GM18858 (cell line): ENCODE results near the gene ATAD3C.
"Not testable (repeated sequence)": the region's sequence is repeated elsewhere in the genome, so short reads cannot be mapped to it uniquely, and the experiment has no call there.

Experiments used
- ATAC-seq: cut with Tn5 transposase; IDR thresholded peaks from one replicate; pipeline ENCODE4 v1.9.1; 2021; ENCODE audit not compliant: unreplicated experiment

Gene ATAD3C

GRCh38 chr1:1440262-1441001, 9.1 kb upstream of the ATAD3C start:
- ATAC-seq, result no peak

DNA sequence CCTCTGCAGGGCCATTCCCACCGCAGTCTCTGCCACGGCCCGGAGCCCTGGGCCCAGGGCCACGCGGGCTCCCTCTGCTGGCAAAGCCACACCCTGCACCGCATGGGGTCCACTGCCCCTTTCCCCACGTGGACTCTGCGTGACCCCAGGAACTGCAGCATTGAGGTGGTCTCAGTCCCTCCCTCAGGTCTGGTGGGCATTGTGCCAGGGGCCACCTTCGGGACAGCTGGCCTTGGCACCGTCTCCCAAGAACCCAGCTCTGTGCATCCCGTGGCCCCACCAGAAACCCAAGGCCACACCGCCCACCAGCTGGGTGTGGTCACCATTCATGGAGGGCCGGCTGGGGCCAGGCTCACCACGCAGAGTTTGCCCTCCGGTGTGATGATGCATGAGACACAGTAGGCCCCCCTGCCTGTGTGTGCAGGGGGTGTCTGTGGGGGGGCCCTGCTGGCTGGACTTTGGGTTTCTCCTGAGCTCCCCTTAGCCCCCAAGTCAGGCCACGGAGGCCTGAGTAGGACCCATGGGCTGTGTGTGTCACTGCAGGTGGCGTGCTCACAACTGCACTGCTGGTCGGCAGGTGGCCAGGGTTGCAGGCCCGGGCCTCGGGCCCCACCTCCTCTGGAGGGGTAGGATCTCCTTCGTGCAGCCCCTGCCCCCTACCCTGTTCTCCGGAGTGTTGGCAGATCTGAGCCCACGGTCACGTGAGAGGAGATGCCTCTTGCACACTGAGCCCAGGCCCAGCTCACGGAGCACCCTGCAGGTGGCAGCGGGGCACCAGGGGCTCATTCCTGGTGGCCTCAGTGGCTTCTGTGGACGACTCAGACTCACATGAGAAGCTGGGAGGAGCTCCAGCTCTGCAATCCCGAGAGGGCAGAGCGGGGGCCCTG, 8.2 kb upstream of the ATAD3C start:
- ATAC-seq, result no peak

GRCh38 chr1:1442069-1442770, 7.3 kb upstream of the ATAD3C start:
- ATAC-seq, result no peak

DNA sequence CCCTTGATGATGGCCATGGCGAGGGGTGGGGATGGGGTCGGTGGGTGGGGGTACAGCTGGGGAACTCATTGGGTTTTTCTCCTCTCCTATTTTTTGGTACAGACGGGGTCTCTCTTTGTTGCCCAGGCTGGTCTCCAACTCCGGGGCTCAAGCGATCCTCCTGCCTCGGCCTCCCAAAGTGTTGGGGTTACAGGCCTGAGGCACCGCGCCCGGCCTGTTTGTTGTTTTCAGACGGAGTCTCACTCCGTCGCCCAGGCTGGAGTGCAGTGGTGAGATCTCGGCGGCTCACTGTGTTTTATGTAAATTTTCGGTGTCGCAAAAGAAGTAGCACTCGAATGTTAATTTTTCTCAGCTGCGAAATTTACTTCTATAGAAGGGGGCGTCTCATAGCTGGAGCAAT, 2.9 kb upstream of the ATAD3C start:
- not testable (repeated sequence) for ATAC-seq

GRCh38 chr1:1450616-1451015, 1.1 kb downstream of the ATAD3C start:
- not testable (repeated sequence) for ATAC-seq

DNA sequence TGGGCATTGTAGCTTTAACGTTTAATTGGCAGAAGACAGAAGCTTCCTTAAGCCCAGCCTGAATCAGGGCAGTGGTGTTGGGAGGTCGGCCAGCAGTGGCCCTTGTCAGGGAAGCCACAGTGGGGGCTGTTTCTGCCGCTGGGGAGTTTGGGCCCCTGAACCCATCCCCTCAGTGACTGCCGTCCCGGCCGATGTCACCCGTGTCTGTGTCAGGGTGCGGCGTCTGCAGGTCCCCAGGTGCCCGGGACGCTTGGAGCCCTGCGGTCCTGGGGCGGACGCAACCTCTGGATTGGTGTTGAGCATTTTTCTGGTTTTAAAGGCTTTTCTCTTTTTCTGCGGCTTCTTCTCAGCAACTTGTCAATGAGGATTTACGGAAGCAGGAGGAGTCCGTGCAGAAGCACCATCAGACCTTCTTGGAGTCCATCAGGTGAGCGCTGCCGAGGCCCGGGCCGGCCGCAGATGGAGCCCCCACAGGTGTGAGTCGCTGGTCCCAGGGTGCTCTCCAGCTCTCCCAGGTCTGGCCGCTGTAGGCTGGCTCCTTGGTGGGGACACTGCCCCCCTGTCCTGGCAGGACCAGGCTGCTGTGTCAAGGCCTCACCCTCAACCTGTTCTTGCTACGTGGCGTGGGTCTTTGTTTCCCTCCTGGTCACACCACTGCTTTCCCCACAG, 2.3 kb downstream of the ATAD3C start:
- no peak for ATAC-seq

DNA sequence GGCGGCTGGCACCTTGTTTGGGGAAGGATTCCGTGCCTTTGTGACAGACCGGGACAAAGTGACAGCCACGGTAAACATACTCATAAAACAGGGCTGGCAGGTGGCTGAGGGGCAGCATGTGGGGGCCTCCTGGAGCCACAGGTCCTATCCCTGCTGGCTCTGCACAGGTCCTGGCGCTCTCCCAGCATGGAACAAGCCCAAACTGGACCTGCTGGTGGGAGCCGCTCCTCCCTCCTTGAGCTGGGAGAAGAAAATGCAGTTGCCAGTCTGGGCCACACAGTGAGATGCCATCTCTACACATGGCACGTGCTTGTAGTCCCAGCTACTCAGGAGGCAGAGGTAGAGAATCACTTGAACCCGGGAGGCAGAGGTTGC, 2.9 kb downstream of the ATAD3C start:
- ATAC-seq, result not testable (repeated sequence)

DNA sequence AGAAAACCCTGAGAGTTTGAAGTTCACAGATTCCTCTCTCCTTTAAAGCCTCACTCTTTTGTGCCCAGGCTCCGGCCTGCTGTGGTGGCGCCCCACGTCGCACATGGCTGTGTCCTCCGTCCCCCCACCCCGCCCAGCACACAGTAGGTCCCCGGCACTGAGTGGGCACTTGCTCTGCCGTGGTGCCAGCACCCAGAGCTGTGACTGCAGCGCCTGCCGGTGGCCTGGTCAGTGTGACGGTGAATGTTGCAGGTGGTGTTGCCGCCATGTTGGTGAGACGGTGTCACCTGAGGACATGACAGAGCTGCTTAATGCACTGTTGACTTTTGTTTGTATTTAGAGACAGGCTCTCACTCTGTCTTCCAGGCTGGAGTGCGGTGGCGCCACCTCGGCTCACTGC, 3.4 kb downstream of the ATAD3C start:
- no peak for ATAC-seq

DNA sequence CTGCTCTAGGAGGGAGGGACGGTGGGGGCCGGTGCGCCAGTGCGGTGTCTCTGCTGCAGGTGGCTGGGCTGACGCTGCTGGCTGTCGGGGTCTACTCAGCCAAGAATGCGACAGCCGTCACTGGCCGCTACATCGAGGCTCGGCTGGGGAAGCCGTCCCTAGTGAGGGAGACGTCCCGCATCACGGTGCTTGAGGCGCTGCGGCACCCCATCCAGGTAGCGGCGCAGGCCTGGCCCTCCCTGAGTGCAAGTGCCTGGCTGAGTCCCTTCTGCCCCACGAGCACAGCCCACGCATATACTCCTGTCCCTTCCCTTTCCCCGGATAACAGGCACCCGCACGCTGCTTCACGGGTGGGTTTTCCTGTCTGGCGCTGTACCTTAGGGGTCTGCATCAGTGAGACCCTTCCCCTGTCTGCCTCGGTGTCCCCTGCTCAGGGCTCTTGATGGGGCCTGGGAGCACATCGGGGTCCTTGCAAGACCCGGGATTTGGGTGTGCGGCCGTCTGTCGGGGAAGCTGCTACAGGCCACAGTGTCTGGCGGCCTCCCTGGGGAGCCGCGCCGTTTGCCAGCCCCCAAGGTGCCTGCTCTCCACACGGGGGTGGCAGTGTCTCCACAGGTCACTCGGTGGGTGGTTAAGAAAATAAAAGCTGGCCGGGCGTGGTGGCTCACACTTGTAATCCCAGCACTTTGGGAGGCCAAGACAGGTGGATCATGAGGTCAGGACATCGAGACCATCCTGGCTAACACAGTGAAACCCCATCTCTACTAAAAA, 5.0 kb downstream of the ATAD3C start:
- ATAC-seq, result not testable (repeated sequence)

GRCh38 chr1:1455366-1455884, 5.9 kb downstream of the ATAD3C start:
- no peak for ATAC-seq

- not testable (repeated sequence) for ATAC-seq
These were observed 6.4 kb downstream of the ATAD3C start for GRCh38 chr1:1455934-1456333.

GRCh38 chr1:1456683-1457255, 7.3 kb downstream of the ATAD3C start:
- ATAC-seq, result not testable (repeated sequence)

DNA sequence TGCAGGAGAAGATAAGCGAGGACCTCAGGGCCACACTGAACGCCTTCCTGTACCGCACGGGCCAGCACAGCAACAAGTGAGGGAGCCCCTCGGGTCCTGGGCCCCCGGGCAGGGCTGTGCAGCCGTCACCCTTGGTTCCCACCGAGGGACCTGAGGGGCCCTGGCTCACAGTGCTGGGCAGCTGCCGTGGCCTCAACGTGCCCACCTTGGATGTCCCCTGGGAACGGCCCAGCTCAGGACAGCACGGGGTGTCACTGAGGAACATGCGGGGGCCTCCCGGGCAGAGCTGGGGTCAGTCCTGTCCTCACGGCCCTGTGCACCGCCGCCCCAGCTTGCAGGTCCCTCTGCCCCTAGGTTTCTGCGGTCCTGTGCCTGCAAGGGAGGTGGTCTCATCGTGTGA, 9.7 kb downstream of the ATAD3C start:
- ATAC-seq, result not testable (repeated sequence)

DNA sequence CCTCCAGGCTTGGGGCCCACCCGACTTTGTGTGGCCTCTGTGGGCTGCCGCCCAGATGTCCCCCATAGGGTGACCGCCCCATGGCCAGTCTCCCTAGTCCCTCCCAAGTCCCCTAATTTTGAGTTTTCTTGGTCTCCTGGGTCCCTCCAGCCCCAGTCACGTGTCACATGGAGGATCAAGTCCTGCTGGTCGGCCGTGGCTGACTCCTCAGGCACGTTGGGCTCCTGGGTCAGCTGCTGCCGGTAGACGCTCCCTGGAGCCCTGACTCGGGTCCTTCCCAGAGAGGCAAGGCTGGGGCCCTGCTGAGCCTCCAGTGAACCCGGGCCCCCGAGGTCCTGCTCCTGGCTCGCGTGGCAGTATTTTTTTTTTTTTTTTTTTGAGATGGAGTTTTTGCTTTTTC, 10.2 kb downstream of the ATAD3C start:
- not testable (repeated sequence) for ATAC-seq

- ATAC-seq, result no peak
These were observed 11.1 kb downstream of the ATAD3C start for GRCh38 chr1:1460540-1461130.

DNA sequence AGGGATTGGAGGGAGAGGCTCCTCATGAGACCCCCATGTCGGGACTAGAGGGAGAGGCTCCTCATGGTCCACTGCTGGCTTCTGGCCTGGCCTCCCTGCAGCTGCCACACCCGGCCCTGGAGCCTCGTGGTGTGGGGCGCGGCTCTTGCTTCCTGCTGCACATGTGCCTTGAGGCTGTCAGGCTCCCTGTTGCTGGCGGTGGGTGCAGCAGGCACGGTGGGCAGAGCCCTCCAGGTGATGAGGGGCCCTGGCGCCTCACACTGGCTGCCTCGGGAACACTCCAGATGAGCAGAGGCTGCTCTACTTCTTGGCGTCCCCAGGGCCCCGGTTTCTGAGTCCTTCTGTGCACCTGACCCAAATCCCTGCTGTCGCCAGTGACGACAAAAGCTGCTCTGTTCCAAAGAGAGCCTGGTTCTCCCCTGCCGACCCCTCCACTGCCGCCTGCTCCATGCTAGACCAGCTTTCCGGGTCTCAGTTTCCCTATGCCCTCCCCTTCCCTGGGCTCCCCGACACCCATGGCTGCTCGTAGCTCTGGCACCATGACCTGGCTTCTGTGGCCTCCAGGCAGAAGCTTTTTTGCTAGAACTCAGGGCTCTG, 12.3 kb downstream of the ATAD3C start:
- no peak for ATAC-seq

GRCh38 chr1:1462318-1462966, 13.0 kb downstream of the ATAD3C start:
- ATAC-seq, result no peak

DNA sequence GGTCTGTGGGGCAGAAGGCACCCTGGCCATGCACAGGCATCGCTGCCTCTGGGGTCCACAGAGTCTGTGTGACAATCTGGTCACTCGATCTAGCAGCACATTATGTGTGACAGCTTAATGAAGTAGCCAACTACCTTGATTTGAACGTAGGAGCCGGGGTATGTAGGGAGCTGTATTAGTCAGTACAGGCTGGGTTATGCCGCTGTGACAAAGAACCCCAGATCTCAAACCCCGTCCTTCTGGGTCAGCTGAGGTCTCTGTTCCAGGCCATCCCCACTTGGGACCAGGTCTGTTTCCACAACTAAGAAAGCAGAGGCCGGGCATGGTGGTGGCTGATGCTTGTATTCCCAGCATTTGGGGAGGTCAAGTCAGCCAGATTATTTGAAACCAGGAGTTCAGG, 13.8 kb downstream of the ATAD3C start:
- no peak for ATAC-seq
